HG03135 (cell line): ENCODE results near the gene MCAT.
"Not testable (repeated sequence)": the region's sequence is repeated elsewhere in the genome, so short reads cannot be mapped to it uniquely, and the experiment has no call there.

Experiments used
- ATAC-seq: cut with Tn5 transposase; IDR thresholded peaks from one replicate; pipeline ENCODE4 v1.9.1; 2021; ENCODE audit warnings: mild to moderate bottlenecking, moderate library complexity; ENCODE audit not compliant: unreplicated experiment

MCAT gene

DNA sequence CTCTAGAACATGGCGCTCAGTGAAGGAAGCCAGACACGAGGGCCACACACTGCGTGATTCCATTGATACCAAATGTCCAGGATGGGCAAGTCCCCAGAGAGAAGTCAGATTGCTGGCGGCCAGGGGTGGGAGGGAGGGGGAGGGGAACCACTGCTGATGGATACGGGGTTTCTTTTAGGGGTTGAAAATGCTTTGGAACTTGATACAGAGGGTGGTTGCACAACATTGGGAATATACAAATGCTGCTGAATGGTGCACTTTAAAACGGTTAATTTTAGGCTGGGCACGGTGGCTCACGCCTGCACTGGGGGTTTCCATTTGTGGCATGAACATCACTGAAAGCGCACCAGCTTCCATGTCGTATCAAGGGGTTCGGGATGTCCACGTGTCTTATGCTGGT, 13.2 kb upstream of the MCAT start:
- no peak for ATAC-seq

GRCh38 chr22:43155789-43156188, 12.6 kb upstream of the MCAT start:
- no peak for ATAC-seq

GRCh38 chr22:43154887-43155536, 11.8 kb upstream of the MCAT start:
- no peak for ATAC-seq

GRCh38 chr22:43153899-43154298, 10.7 kb upstream of the MCAT start:
- ATAC-seq: no peak

DNA sequence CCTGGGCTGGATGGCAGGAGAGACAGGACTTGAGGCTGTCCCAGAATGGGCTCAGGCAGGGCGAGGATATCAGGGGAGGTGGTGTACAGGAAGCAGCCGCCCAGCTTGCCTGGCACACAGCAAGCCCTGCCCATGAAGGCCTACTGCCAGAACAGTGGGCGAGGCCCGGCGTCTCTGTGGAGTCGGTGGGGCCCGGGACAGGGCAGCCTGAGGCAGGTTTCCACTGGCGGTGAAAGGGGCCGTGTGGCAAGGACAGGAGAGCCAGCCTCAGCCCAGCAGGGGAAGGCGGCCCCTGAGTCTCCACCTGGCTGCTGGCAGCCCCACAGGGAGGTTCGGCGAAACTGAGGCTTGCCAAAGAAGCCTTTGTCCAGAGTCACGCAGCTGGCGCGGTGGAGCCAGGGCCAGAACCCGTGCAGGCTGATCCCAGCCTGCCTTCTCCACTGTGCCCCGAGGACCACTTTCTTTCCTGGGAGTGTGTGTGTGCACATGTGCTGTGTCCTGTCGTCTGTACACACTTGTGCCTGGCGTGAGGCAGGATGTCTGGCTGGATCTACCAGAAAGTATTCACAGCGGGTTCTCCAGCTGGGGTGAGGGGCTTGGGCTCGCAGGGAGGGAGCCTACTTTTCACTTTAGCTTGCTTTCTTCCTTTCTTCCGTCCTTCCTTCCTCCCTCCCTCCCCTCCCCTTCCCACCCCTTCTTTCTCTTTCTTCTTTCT, 9.3 kb upstream of the MCAT start:
- no peak for ATAC-seq

- ATAC-seq: no peak
Measured at GRCh38 chr22:43152003-43152356, 8.8 kb upstream of the MCAT start.

GRCh38 chr22:43151251-43152002, 8.2 kb upstream of the MCAT start, which contains the start of gene TSPO:
TSS of gene TSPO (plus strand) at chr22:43151559. CDS start at chr22:43159239, 7,680 bp downstream.
- no peak for ATAC-seq

DNA sequence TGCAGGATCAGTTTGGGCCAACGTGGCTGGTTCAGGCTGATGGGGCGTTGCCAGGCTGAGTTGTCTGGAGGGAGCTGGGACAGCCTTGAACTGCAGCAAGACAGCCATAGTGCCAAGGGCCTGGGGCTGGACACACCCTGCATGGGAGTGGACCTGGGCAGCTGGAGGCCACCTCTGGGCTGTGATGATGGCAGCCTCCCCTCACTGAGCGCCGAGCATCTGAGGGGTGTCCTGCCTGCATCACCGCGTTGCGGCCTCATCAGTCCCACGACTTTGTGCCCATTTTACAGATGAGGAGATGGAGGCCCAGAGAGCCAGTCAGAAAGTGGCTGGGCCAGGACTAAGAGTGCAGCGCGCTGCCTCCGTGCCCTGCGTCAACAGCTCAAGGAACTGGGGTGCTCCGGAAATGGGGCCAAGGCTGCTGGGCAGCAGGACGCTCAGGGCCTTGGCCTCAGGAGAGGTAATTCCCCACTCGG, 7.6 kb upstream of the MCAT start:
- no peak for ATAC-seq

- no peak for ATAC-seq
Measured at GRCh38 chr22:43148581-43148980, 5.4 kb upstream of the MCAT start.

DNA sequence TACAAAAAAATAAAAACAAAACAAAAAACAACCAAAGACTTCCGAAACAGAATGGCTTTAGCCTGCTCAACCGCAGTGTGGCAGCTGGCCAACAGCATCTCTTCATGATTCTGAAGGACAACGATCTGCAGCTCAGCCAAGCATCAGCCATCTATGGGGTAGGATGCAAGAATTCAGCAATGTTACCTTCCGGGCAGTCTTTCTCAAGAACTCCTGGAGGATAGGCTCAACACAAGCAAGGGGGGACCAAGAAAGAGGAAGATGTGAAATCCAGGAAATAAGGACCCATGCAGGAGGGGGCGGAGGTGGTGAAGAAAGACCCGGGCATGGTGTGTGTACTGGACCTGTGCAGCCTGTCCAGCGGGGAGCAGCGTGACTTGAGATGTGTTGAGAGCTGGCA, 4.6 kb upstream of the MCAT start:
- ATAC-seq: no peak

GRCh38 chr22:43146332-43146731, 3.1 kb upstream of the MCAT start:
- not testable (repeated sequence) for ATAC-seq

DNA sequence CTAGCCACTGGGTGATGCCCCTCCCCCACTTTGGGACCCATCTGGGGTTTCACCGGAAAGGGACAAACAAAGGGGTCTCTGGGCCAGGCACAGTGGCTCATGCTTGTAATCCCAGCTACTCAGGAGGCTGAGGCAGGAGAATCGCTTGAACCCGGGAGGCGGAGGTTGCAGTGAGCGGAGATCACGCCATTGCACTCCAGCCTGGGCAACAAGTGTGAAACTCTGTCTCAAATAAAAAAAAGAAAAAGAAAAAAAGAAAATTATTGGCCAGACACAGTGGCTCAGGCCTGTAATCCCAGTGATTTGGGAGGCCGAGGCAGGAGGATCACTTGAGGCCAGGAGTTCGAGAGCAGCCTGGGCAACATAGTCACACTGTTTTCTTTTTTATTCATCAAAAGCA, 2.2 kb upstream of the MCAT start:
- ATAC-seq: not testable (repeated sequence)

DNA sequence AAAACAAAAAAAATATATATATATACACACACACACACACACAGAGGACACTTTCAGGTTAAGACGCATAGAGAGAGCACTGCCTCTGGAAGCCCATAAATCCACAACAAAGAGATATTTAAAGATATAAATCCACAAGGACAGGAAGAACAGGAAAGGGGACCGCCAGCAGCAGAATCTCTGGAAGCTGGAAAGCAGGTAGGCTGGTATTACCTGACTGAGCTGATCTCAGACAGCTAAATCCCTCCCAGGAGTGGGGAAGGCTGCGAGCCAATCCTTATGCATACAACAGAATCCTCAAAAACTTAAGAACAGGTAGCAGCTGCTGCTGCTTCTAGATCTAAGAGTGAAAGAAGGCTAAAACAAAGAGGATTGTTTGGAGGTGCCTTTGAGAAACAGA, 1.8 kb upstream of the MCAT start:
- no peak for ATAC-seq

DNA sequence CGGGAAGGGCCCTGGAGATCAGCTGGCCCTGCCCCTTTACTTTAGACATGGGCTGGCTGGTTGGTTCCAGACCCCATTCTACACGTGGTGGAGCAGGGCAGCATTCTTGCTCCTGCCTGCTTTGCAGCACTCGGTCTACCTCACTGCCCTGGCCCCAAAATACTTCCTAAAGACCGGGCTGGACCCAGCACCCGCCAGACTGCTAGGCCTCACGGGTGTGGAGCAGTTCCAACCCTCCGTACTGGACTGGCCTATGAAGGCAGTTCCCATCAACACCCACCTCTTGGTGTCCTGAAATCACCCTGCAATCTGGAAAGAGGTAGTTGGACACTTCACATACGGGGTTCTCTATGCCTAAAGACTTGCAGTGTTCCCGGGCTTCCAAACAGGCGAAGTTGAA, 6.4 kb downstream of the MCAT start:
- no peak for ATAC-seq

DNA sequence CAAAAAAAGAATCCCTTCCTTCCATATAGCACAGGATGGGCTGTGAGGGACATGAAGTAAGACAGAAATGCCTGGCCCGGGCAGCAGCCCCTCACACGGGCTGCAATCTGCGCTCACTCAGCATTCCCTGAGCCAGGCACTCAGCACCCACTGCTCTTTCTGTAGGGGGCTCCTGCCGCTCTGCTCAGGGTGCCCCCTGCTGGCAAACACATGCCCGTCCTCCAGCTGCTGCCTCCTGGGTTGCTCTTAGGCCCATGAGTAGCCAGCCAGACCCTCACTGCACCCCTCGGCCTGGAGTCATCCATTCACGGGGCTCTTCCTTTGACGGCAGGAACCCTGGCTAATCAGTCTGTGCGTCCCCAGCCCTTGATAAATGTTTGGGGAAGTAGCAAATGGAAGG, 6.9 kb downstream of the MCAT start:
- ATAC-seq: no peak

DNA sequence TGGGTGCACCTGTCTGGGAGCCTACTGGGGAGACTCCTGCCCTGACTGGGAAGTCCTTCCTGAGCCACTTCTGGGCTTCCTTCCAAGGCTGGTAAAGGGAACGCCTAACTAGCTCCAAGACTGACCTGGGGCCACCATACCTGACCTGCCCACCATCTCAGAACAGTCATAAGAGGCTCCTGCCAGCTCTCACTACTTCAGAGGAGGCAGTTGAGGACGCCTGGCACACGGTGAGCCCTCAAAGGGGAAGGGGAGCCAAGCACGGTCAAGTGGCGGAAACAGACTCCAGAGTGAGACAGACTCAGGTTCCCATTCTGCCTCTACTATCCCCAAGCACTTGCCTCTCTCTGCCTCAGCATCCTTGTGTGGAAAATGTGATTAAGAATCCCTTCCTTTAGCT, 7.6 kb downstream of the MCAT start:
- no peak for ATAC-seq

- ATAC-seq: no peak
Measured at GRCh38 chr22:43134553-43134952, 8.6 kb downstream of the MCAT start.

GRCh38 chr22:43133401-43133800, 9.8 kb downstream of the MCAT start:
- ATAC-seq: no peak

GRCh38 chr22:43131773-43132501, 11.3 kb downstream of the MCAT start:
- no peak for ATAC-seq

DNA sequence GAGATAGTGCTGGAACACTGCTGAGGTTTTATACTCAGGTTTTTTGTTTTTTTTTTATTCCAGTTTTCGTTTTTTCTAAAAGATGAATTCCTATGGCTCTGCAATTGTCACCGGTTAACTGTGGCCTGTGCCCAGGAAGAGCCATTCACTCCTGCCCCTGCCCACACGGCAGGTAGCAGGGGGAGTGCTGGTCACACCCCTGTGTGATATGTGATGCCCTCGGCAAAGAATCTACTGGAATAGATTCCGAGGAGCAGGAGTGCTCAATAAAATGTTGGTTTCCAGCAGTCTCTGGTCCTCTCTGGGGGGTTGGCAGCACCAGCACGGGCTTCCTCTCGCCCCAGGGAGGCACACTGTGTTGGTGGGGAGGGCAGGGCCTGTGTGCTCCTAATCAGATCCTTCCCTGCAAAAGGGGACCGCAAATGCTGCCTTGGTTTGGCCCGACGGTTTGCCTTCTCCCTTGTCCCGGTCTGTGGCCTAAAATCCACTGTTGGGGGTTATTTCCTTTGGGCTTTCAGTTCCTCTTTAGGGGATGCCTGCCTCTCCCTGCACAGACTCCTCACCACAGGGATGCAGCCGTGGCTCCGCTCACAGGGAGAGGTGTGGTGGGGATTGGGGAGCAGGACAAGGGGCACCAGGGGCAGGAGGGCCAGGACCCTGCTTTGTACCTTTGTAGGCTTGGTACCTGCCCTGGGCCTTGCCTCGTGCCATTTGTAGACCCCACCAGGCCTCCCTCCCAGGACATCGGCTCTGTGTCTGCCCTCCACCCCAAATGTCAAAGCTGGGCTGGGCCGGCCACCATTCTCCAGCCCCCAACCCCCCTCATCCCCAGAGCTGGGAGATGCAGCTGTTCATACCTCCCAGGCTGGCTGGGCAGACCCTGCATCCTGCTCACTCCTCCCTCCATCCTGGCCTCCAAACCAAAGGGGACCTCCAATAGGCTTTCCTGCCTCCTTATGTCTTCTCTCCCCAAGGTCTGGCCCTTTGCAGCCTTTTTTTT, 13.5 kb downstream of the MCAT start:
- no peak for ATAC-seq
